Measurements from ENCODE around the gene NFIA. TPM values are rescaled to one million over a fixed set of nuclear protein-coding genes. Genes with fewer than 3 reads are reported as not detected.

NFIA gene
- total and polyA plus RNA-seq, 2 of the 13 experiments (the other 11 are each of a cell fraction or from before 2014, with no cell fraction given) = 14.7 to 28.5 TPM

GRCh38 chr1:61114178-61114870 lies 32.0 kb downstream of the NFIA start (continued):
- no peak for TF ChIP-seq GLMP (CRISPR knock-in tag; IDR thresholded peaks at IDR 0.05; ENCODE audit: borderline replicate concordance)
- TF ChIP-seq NKX3-1 (CRISPR knock-in tag; IDR thresholded peaks at IDR 0.05) = no peak
- no peak for TF ChIP-seq SP4 (CRISPR knock-in tag; IDR thresholded peaks at IDR 0.05)
- no peak for TF ChIP-seq ZBTB42 (CRISPR knock-in tag; IDR thresholded peaks at IDR 0.05)
- peak; percentile 51; the same call in 1 of the 2 replicates for TF ChIP-seq HOMEZ (CRISPR knock-in tag; IDR thresholded peaks at IDR 0.05; ENCODE audit: low read depth)
- TF ChIP-seq ADNP (CRISPR knock-in tag; IDR thresholded peaks at IDR 0.05) = no peak
- TF ChIP-seq ATF4 (CRISPR knock-in tag; IDR thresholded peaks at IDR 0.05) = 0 out of 4 replicates have a peak, but pooled peaks of 1 of the 2 experiments have one; percentile 12
- TF ChIP-seq THAP9 (CRISPR knock-in tag; IDR thresholded peaks at IDR 0.05; ENCODE audit: borderline replicate concordance) = no peak
- no peak for TF ChIP-seq NFAT5 (CRISPR knock-in tag; IDR thresholded peaks at IDR 0.05)
- TF ChIP-seq GTF2F1 (IDR thresholded peaks at IDR 0.05; ENCODE audit: low read length) = no peak
- TF ChIP-seq ZUFSP (CRISPR knock-in tag; IDR thresholded peaks at IDR 0.05; ENCODE audit: borderline replicate concordance) = no peak
- TF ChIP-seq ELK4 (CRISPR knock-in tag; IDR thresholded peaks at IDR 0.05; ENCODE audit: borderline replicate concordance) = no peak
- no peak for TF ChIP-seq MTF1 (CRISPR knock-in tag; IDR thresholded peaks at IDR 0.05)
